PC-3 (cell line): ENCODE measurements around the gene THRA.

Source experiments
- EZH2 ChIP-seq: fragments of 300-600 bp; sonication (generic); IDR thresholded peaks from one replicate; pipeline ENCODE4 v1.6.1; 2017; ENCODE audit warnings: antibody characterized with exemption, mild to moderate bottlenecking, low read length; ENCODE audit not compliant: unreplicated experiment
- TF ChIP-seq, protein P1 (sequence below): fragments of 300-600 bp; sonication (generic); conservative IDR thresholded peaks from 2 replicates; pipeline ENCODE4 v1.5.1; 2017; ENCODE audit warnings: antibody characterized with exemption, low read depth, mild to moderate bottlenecking, low read length

DNA sequence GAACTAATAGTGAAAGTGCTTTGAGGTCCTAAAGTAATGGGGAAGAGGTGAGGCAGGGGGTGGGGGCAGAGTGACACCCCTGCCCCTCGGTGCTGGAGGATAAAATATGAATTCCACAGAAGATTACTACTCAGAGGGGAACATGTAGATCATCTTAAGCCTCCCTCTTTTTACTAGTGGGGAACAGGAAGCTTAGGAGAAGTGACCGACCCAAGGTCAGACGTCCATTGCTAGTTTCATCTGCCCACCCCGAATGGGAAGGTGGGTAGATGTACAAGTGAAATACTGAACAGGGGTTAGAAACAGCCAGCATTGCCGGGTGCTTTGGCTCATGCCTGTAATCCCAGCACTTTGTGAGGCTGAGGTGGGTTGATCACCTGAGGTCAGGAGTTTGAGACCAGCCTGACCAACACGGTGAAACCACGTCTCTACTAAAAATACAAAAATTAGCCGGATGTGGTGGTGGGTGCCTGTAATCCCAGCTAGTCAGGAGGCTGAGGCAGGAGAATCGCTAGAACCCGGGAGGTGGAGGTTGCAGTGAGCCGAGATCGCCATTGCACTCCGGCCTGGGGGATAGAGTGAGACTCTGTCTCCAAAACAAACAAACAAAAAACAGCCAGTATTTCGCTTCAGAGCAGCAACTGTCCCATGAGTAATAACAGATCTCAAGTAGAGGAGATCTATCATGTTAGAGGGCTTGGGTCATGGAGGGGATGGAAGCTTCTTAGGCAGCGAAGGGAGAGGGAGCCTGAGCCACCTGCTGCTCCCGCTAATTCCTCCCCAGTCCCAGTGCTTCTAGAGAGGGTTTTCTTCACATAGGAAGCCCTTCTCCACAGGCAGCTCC lies 38.8 kb downstream of the THRA start:
- TF ChIP-seq, protein P1, sequence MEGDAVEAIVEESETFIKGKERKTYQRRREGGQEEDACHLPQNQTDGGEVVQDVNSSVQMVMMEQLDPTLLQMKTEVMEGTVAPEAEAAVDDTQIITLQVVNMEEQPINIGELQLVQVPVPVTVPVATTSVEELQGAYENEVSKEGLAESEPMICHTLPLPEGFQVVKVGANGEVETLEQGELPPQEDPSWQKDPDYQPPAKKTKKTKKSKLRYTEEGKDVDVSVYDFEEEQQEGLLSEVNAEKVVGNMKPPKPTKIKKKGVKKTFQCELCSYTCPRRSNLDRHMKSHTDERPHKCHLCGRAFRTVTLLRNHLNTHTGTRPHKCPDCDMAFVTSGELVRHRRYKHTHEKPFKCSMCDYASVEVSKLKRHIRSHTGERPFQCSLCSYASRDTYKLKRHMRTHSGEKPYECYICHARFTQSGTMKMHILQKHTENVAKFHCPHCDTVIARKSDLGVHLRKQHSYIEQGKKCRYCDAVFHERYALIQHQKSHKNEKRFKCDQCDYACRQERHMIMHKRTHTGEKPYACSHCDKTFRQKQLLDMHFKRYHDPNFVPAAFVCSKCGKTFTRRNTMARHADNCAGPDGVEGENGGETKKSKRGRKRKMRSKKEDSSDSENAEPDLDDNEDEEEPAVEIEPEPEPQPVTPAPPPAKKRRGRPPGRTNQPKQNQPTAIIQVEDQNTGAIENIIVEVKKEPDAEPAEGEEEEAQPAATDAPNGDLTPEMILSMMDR = no peak
- no peak for TF ChIP-seq EZH2
